K562 (cell line): Measurements from ENCODE around the gene WARS2. TPM values are rescaled to one million over a fixed set of nuclear protein-coding genes. Genes with fewer than 3 reads are reported as not detected.

ENCODE experiments used
- BRD4 ChIP-seq: fragments of 200-600 bp; sonication (generic); IDR thresholded peaks from 2 replicates; pipeline ENCODE4 v1.6.1; 2017; ENCODE audit warnings: inconsistent platforms
- CBFA2T2 ChIP-seq: fragments of 450-650 bp; conservative IDR thresholded peaks from 2 replicates; pipeline ENCODE4 v1.6.1; 2017; ENCODE audit warnings: mild to moderate bottlenecking
- CHD1 ChIP-seq: fragments of 200-600 bp; sonication (generic); IDR thresholded peaks from one replicate; pipeline ENCODE4 v1.6.1; 2012; ENCODE audit warnings: mild to moderate bottlenecking, moderate library complexity, low read length, inconsistent platforms
- COPS2 ChIP-seq: fragments of 450-650 bp; conservative IDR thresholded peaks from 2 replicates; pipeline ENCODE4 v1.6.1; 2016; ENCODE audit warnings: mild to moderate bottlenecking, moderate library complexity
- E4F1 ChIP-seq: fragments of 250-450 bp; sonication (Bioruptor Pico); IDR thresholded peaks from 2 replicates; pipeline ENCODE4 v1.5.0; 2021; ENCODE audit warnings: mild to moderate bottlenecking, borderline replicate concordance
- FOS ChIP-seq: IDR thresholded peaks from 3 replicates; pipeline ENCODE4 v1.6.1; 2011; ENCODE audit not compliant: insufficient read length; ENCODE audit errors: extremely low read depth
- FOXA1 ChIP-seq: fragments of 450-650 bp; IDR thresholded peaks from 2 replicates; pipeline ENCODE4 v1.6.1; 2016; ENCODE audit warnings: mild to moderate bottlenecking, borderline replicate concordance
- GTF2E2 ChIP-seq: fragments of 200-800 bp; sonication (Bioruptor generic); IDR thresholded peaks from 2 replicates; pipeline ENCODE4 v1.6.1; 2016; ENCODE audit warnings: missing genetic modification characterization, missing compliant biosample characterization
- IRF2 ChIP-seq: sonication (generic); formaldehyde crosslinking; IDR thresholded peaks from 2 replicates; pipeline ENCODE4 v1.8.1; 2022; ENCODE audit warnings: mild to moderate bottlenecking, missing genetic modification reagents
- MXI1 ChIP-seq: IDR thresholded peaks from 2 replicates; pipeline ENCODE4 v1.6.1; 2011; ENCODE audit warnings: low read depth, mild to moderate bottlenecking, improper control_type of control experiment, low read length
- MYC ChIP-seq, 2 experiments: fragments of 250-450 bp in 1 of 2; sonication (Bioruptor Pico) in 1 of 2; IDR thresholded peaks; 2 replicates each; pipeline versions ENCODE4 v1.5.1 to v1.6.1; 2012 to 2021; ENCODE audit warnings: low read depth in 2 of 2, borderline replicate concordance in 1 of 2, improper control_type of control experiment in 1 of 2, low read length in 1 of 2, mild to moderate bottlenecking in 1 of 2, moderate library complexity in 1 of 2
- NFIC ChIP-seq: fragments of 450-650 bp; IDR thresholded peaks from 2 replicates; pipeline ENCODE4 v1.6.1; 2017; ENCODE audit warnings: mild to moderate bottlenecking, inconsistent platforms
- PYGO2 ChIP-seq: fragments of 450-650 bp; IDR thresholded peaks from 2 replicates; pipeline ENCODE4 v1.6.1; 2016; ENCODE audit warnings: mild to moderate bottlenecking, missing genetic modification characterization, moderate library complexity, missing compliant biosample characterization
- RNF2 ChIP-seq: sonication (generic); IDR thresholded peaks from 2 replicates; pipeline ENCODE4 v1.6.1; 2016
- SIN3A ChIP-seq, 2 experiments: fragments of 150-350 bp in 1 of 2; IDR thresholded peaks; 2 replicates each; pipeline ENCODE4 v1.6.1; 2011 to 2016; ENCODE audit warnings: borderline replicate concordance in 2 of 2, low read depth in 2 of 2, low read length in 2 of 2, mild to moderate bottlenecking in 2 of 2, moderate library complexity in 2 of 2; ENCODE audit not compliant: control insufficient read depth in 1 of 2
- SP1 ChIP-seq: sonication (generic); formaldehyde crosslinking; IDR thresholded peaks from 2 replicates; pipeline ENCODE4 v1.8.1; 2022; ENCODE audit warnings: mild to moderate bottlenecking, missing genetic modification reagents
- ZKSCAN3 ChIP-seq: fragments of 250-450 bp; sonication (Bioruptor Pico); IDR thresholded peaks from 2 replicates; pipeline ENCODE4 v1.4.0; 2020
- ZKSCAN8 ChIP-seq: fragments of 200-800 bp; sonication (Bioruptor generic); IDR thresholded peaks from 2 replicates; pipeline ENCODE4 v1.6.1; 2016; ENCODE audit warnings: missing genetic modification characterization, missing compliant biosample characterization
- ZNF232 ChIP-seq: sonication (generic); formaldehyde crosslinking; IDR thresholded peaks from 2 replicates; pipeline ENCODE4 v1.8.0; 2022; ENCODE audit warnings: mild to moderate bottlenecking, missing genetic modification reagents
- ZNF3 ChIP-seq: fragments of 250-450 bp; sonication (Bioruptor Pico); IDR thresholded peaks from 2 replicates; pipeline ENCODE4 v1.5.0; 2021; ENCODE audit warnings: mild to moderate bottlenecking, moderate library complexity
- ZNF764 ChIP-seq: fragments of 250-450 bp; sonication (Bioruptor Pico); IDR thresholded peaks from 2 replicates; pipeline ENCODE4 v1.4.0; 2020; ENCODE audit warnings: low read depth, mild to moderate bottlenecking, moderate library complexity
- ZNF79 ChIP-seq: fragments of 250-450 bp; sonication (Bioruptor Pico); IDR thresholded peaks from 2 replicates; pipeline ENCODE4 v1.4.0; 2020; ENCODE audit warnings: low read depth, mild to moderate bottlenecking, moderate library complexity
- polyA plus RNA-seq, 8 experiments: library from polyadenylated mRNA; depleted of rRNA in 4 of 8; stranded (reverse) in 5 of 8; unstranded in 3 of 8; fragments of >200 nt; fragmentation: Nextera tagmentation in 2 of 8; fragmentation: Illumina TruSeq in 1 of 8; extraction: Ambion mirVana in 2 of 8; extraction: Trizol in 1 of 8; gene quantifications; 2 replicates each; pipeline versions ENCODE4 v1.2.1 to v1.2.3, GENCODE V29; 2011 to 2014; ENCODE audit warnings: inconsistent platforms in 1 of 8, missing spikeins in 1 of 8
- total RNA-seq, 7 experiments: library from RNA; depleted of rRNA in 6 of 7; stranded (reverse); fragments of >200 nt in 6 of 7; fragmentation: Illumina TruSeq in 2 of 7; extraction: Trizol in 2 of 7; gene quantifications; 2 replicates each; pipeline versions ENCODE4 v1.2.1 to v1.2.3, GENCODE V29; 2011 to 2021; ENCODE audit warnings: low replicate concordance in 1 of 7

Gene WARS2
- total and polyA plus RNA-seq, 9 of the 15 experiments (the other 6 are each of a cell fraction or from before 2014, with no cell fraction given), result 5.7 to 18.0 (median 16.9) TPM

DNA sequence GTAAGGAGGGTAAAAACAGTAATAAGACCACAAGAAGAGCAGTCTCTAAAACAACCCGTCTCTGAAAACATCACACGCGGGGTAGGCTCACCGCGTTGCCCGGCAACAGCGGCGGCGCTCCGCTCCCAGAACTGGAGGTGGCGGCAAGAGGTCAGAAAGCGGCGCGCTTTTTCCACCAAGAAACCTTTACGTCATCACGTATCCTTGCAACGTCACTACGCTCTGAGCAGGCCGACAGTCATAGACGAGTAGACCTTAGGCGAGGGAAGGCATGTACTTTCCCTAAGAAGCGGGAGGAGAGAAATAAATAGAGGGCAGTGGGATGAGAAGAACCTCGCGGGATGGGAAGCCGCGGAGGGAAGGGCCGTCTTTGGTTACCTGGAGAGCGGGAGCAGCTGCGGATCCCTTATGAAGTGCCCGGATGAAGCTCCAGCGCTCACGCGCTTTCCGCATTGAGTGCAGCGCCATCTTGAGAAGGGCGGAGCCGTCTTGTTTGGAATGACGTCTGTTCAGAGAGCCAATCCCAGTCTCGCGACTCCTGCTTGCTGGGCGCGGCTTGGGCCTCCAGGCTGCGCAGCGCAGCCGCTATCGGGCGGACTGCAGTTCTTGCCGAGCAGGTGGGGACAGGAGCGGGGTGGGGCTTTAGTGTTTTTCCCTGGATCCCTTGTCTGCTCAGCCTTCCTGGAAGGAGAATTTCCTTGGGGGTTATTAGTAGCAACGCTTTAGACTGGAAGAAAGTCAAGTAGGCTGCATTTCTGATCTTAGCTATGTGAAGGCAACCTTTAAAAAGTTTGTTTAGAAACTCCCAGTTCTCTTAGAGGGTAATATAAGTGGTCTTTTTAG lies at the start of gene WARS2 (continued):
- TF ChIP-seq ZNF764 (CRISPR knock-in tag) (0 out of 2 replicates have a peak, but pooled peaks have one; percentile 33), ZNF79 (no peak), ZKSCAN8 (CRISPR knock-in tag) (no peak), IRF2 (CRISPR knock-in tag) (no peak), E4F1 (CRISPR knock-in tag) (peak; percentile 91), CBFA2T2 (no peak), MYC (IDR thresholded peaks at IDR 0.05; ENCODE audit: low read depth, low read length) (peak; percentile 99), MYC (CRISPR knock-in tag; IDR thresholded peaks at IDR 0.05; ENCODE audit: borderline replicate concordance, low read depth) (no peak; the same call in none of the 2 replicates), CHD1 (peak; percentile 42), FOXA1 (no peak), BRD4 (no peak), SP1 (CRISPR knock-in tag) (peak; percentile 51; the same call in 1 of the 2 replicates), GTF2E2 (peak; percentile 95), MXI1 (peak; percentile 85), FOS (no peak), ZNF3 (0 out of 2 replicates have a peak, but pooled peaks have one; percentile 44), NFIC (0 out of 2 replicates have a peak, but pooled peaks have one; percentile 14), ZNF232 (CRISPR knock-in tag) (no peak), COPS2 (no peak), PYGO2 (tag) (no peak), ZKSCAN3 (CRISPR knock-in tag) (no peak), RNF2 (peak; percentile 43; the same call in 1 of the 2 replicates), SIN3A (IDR thresholded peaks at IDR 0.05; ENCODE audit: borderline replicate concordance in 2 of 2, control insufficient read depth in 1 of 2, low read depth in 2 of 2, low read length in 2 of 2) (peak in 1 of 2 experiments; percentile 82; a peak in 1 of 4 replicates)
